DMS 273 (cell line): ENCODE data around the gene SAV1.
A peak's percentile ranks its signal among the peaks of the same experiment; 100 is the strongest.
"Not testable (repeated sequence)": the region's sequence is repeated elsewhere in the genome, so short reads cannot be mapped to it uniquely, and the experiment has no call there.

Source experiments
- DNase-seq: peaks from one replicate; lab custom pipeline; 2025; ENCODE audit not compliant: unreplicated experiment; lab: John Stamatoyannopoulos, UW

The SAV1 gene

DNA sequence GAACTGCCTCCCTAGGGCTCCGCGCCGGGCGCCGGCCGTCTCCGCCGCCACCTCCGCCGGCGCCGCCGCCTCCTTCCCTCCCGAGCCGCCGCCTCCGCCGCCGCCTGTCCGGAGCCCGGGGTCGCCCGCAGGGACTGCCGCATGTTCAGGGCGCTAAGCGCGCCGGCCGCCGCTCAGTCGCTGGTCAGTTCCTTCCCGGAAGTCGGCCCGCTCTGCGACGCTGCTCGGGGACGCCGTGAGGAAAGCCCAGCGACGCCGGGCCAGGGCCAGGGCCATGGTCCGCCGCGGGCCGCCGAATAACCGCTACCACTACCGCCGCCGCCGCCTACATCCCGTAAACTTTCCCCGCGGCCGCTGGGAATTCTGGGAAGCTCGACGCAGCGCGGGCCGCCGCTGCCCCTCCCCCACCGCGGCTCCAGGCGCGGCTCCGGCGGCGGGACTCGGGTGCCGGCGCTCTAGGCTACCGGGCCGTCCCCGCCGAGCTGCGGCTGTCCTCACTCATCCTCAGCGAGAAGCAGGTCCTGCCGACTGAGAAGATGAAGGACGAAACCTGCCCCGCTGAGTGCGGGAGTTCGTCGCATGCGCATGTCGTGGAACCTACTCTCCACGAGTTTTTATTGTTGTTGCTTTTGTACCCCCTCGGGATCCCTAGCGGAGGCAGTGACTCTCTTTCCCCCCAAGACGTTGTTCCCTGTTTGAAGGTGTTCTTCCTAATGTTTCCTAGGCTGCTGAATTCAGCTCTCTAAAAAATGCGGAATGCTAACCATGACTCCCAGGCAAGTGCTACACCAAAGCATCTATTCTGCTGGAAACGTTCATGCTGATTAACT, at the start of gene SAV1:
TSS of gene SAV1 (minus strand) at position 311 of the 830 bp plus-strand sequence. CDS start 339 bp downstream, outside the sequence.
- peak; percentile 93 for DNase-seq

DNA sequence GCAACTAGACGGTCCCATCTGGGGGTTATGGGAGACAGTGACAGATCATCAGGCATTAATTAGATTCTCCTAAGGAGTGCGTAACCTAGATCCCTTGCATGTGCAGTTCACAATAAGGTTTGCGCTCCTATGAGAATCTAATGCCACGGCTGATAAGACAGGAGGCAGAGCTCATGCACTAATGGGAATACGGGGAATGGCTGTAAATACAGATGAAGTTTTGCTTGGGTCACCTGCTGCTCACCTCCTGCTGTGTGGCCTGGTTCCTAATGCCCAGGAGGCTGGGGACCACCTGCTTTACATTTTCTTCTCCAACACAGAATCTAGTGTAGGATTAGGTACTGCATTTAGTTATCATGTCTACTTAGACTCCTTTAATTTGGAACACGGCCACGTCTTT, 49.7 kb upstream of the SAV1 start:
- peak; percentile 12 for DNase-seq

DNA sequence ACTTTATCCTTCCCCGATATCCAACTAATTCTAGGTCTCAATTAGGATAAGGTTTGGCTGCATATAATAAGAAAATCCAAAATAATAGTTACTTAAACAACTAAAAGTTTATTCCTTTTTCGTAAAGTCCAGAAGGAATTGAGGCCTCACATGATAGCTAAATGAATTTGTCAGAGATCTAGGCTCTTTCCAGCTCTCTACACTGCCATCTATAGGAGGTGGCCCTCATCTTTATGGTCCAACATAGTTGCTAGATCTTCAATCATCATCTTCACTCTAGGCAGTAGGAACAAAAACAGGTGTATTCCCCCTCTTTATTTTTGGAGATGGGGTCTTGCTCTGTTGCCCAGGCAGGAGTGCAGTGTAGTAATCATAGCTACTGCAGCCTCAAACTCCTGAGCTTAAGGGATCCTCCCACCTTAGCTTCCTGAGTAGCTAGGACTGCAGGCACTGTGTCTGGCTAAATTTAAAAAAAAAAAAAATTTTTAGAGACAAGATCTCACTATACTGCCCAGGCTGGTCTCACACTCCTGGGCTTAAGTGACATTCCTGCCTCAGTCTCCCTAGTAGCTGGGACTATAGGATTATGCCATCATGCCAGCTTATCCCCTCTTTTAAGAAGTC, 46.5 kb upstream of the SAV1 start:
- peak; percentile 47 for DNase-seq

DNA sequence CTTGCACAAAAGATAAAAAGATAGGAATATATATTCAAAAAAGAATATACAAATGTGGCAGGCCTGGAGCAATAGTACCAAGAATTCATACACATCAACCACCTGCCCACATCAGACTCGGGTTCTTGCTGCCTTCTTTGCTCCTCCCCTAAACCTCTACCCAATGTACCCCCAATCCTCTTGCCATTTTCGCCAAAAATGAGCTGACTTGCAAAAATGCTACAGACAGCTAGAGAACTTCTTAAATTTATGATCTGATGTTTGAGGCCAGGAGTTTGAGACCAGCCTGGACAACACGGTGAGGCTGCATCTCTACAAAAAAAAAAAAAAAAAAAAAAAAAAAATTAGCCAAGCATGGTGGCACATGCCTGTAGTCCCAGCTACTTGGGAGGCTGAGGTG, 42.9 kb upstream of the SAV1 start:
- no peak for DNase-seq

DNA sequence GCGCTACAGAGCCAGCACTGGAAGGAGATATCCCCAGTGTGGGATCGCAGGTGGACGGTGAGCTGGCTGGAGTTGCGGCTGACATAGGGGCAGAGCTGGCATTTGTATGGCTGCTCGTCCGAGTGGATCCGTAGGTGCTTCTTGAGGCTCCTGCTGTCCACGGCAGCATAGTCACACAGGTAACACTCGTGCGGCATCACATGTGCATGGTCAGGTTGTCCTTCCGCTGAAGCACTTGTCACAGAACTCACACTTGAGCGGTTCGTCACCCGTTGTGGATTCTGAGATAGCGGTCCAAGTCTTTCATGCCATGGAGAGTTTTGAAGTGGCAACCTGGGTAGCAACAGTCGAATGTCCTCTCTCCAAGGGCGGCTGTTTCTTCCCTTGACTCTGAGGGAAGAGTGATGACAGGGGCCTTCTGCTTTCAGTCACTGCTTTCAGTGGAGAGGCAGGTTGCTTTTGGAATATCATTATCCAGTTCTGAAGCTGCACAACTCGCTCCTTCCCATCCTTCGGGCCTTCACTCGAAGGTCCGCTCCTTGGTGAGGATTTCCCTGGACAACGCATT, 37.0 kb upstream of the SAV1 start:
- no peak for DNase-seq

DNA sequence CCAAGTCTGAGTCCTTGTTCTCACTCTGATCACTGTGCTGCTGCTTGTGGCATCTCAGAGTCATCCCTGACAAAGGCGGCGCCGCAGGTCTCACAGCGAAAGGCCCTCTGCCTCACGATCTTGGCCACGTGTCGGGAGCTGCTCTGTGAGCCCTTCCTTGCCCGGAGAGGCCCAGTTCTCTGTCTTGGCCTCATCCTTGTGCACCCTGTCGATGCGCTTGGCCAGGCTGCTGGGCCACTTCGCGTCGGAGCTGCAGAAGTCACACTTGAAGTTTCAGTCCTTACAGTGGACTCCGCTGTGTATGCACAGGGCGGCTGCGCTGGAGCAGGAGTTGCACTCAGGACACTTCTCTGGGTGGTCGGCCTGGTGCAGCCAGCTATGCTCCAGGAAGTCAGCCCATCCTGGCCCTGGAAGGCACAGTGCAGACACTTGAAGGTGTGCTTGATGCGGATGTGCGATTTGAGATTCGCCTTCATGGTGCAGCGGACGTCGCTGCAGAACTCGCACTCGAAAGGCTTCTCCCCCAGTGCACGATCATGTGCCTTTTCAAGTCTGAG, 36.4 kb upstream of the SAV1 start:
- no peak for DNase-seq

DNA sequence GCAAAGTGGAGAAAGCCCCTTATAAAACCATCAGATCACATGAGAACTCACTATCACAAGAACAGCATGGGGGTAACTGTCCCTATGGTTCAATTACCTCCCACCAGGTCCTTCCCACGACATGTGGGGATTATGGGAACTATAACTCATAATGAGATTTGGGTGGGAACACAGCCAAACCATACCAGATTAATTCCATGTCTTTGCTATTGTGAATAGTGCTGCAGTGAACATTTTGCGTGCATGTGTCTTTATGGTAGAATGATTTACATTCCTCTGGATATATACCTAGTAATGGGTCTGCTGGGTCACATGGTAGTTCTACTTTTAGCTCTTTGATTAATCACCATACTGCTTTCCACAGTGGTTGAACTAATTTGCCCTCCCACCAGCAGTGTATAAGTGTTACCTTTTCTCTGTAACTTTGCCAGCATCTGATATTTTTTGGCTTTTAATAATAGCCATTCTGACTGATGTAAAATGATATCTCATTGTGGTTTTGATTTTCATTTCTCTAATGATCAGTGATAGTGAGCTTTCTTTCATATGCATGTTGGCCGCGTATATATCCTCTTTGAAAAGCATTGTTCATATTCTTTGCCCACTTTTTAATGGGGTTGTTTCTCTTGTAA, 29.7 kb upstream of the SAV1 start:
- no peak for DNase-seq

DNA sequence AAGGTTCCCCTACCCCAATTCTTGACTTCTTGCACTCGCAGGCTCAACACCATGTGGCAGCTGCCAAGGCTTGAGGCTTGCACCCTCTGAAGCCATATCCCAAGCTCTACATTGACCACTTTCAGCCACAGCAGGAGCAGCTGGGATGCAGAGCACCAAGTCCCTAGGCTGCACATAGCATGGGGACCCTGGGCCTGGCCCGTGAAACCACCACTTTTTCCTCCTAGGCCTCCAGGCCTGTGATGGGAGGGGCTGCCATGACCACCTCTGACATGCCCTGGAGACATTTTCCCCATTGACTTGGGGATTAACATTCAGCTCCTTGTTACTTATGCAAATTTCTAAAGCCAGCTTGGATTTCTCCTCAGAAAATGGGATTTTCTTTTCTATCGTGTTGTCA, 26.2 kb upstream of the SAV1 start:
- DNase-seq, result not testable (repeated sequence)

DNA sequence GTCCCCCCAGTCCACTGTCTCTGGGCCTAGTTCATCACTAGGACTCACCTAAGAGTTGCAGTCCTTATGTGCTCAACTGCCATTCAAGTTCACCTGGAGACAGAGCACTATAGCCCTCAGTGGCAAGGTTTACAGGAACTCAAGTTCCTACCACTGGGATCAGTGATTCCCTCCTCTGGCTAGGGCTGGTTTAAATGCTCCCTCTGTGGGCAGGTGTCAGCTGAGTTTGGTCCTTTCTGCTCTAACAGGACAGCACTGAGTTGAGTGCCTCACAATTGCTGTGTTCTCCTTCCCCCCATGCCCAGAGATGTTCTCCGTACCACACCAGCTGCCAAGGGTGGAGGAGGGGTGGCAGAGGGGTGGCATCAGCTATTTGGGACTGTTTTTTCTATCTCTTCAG, 20.8 kb upstream of the SAV1 start:
- DNase-seq, result no peak

DNA sequence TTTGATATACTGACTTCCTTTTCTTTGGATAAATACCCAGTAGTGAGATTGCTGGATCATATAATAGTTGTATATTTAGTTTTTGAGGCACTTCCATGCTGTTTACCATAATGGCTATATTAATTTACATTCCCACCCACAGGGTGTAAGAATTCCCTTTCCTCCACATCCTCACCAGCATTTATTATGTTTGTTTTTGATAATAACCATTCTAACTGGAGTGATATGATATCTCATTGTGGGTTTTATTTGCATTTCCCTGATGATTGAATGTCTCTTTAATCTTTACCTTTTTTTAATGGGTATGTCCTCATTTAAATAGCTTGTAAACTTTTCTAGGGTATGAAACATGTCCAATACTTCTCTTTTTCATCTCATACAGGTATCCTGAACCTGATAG, 11.6 kb upstream of the SAV1 start:
- no peak for DNase-seq

DNA sequence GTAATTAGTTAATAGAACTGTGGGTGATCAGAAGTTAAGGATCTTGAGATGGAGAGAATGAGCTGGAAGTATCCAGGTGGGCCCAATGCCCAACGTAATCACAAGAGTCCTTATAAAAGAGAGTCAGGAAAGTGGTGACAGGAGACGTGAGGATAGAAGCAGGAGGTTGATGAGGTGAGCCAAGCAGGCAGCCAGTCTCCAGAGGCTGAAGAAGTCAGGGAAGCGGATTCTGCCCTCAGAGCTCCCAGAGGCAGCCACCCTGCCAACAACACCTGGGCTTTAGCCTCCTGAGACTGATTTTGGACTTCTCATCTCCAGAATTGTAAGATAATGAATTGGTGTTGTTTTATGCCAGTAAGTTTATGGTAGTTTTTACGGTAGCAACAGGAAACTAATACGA, 10.1 kb upstream of the SAV1 start:
- DNase-seq, result no peak

DNA sequence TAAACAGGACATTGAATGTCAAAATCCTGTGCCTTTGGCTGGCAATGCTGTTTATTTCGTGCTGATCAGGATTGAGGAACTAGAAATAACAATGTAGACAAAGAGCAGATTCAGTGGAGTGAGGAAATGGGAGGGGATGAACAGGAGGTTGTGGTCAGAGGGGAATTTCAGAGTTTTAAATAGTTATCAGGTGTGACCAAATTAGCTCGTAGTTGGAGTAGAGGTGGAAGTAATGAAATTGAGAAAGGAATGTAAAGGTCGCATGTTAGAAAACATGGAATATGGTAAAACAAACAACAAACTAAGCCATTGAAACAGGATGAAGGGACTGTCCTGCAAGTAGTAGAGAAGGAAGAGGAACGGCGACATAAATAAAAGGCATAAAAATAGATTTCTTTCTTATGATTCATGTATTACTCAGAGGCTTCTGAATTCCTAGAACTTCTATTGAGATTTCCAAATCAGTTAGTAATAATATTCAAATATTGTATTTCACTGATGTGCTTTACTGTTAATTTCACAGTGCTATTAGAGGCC, 9.5 kb upstream of the SAV1 start:
- DNase-seq, result no peak

DNA sequence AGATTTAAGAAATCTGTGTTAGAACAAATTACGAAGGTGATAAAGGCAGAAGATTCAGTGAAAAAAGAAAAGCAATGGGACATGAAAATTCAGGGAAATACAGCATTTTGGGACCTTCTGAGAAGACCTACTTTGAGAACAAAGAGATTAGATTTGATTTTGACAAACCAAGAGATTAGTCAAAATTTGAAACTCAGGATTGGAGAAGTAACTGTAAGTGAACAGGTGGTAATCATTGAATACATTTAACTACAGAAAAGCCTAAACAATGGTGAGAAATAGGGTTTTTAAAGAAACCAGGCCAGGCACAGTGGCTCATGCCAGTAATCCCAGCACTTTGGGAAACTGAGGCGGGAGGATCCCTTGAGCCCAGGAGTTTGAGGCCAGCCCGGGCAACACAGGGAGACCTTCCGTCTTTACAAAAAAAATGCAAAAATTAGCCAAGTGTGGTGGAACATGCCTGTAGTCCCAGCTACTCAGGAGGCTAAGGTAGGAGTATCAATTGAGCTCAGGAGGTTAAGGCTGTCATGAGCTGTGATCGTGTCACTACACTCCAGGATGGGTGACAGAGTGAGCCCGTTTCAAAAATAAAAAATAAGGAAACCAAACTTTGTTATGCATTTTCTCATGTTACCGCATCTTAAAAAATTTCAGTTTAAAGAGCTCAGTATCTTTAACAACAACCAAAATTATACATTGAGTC, 8.9 kb upstream of the SAV1 start:
- no peak for DNase-seq

DNA sequence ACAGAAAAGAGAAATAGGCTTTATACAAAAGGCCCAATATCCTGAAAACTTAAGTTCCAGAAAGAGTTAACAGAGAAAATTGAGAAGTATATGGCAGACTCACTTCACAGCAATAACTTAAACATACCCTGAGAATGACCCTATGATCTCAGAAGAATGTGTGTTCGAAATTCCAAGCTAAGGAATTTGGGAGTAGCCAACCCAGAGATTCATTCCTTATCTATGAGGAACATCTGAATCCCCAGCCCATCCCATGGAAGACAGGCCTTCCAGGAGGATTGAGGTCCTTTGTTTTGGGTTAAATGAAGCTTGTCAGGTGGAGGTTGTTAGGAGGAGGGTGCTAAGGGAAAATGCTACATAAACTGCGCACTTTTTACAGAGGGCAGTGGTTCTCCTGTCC, 7.5 kb upstream of the SAV1 start:
- no peak for DNase-seq

DNA sequence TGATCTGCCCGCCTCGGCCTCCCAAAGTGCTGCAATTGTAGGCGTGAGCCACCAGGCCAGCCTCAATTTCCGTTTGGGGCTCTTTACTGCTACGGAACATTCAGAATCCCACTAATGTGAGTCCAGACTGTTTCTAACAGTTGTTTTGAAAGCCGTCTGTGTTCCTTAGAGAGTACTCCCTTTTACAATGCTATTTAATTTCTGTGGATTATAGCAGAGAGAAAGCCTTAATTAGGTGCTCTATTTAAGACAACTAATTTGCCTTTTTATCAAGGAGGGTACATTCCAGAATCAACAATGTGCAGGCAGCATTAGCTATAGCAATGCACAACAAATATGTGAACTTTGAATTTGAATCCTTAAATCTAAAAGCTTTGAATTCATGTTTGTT, 2.8 kb upstream of the SAV1 start:
- DNase-seq, result no peak

DNA sequence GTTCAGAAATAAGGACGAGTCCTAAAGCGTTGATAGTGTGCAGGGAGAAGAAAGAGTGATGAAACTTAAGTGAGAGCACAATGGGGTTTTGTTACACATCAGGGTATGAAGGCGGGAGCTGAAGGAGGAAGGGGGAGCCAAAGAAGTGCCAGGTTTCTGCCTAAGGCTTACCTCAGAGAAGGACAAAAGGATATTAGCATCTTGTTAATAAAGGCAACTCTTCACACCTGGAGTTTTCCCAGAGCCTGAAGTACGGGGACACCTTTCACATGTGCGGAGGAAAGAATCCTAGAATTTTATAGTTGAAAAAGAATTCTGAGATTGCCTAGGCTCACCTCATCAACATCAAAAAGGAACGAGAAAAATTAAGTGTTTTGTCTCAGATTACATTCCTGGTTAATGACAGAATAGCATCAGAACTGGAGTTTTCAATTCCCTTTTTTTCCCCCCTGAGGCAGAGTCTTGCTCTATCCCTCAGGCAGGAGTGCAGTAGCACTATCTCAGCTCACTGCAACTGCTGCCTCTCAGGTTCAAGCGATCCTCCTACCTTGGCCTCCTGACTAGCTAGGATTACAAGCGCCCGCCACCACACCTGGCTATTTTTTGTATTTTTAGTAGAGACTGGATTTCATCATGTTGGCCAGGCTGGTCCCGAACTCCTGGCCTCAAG, 2.2 kb upstream of the SAV1 start:
- DNase-seq, result no peak

DNA sequence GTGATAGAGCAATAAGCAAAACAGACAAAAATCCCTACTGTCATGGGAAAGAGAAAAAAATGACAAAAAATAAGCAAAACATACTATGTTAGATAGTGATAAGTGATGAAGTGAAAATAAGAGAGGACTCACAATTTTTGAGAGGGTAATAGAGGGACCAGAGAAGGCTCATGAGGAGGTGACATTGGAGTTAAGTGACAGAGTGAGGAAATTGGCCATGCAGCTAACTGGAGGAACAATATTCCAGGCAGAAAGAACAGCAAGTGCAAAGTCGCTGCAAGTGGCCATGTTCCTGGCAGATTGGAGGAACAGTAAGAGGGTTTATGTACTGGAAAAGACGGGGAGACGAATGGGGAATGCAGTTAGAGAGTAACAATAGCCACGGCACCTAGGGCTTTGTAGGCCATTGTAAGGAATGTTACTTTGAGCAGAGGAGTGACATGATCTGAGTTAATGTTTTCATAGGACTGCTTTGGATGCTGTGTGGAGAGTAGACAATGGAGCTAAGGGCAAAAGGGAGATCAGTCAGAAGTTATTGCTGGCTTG, 1.4 kb upstream of the SAV1 start:
- DNase-seq, result no peak

DNA sequence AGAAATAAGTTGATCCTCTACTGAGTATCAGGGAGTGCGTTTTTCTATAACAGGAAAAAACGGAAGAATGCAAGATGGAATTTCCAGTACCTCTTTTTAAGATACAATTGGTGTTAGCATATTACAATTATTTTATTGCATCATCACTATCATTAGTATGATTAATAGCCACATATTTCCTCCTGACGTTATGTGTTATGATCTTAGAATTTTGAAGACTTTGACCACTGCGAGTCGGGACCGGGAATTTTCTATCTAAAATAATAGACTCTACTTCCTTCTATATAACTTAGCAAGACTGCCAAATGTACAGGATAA, 679 bp upstream of the SAV1 start:
- no peak for DNase-seq

DNA sequence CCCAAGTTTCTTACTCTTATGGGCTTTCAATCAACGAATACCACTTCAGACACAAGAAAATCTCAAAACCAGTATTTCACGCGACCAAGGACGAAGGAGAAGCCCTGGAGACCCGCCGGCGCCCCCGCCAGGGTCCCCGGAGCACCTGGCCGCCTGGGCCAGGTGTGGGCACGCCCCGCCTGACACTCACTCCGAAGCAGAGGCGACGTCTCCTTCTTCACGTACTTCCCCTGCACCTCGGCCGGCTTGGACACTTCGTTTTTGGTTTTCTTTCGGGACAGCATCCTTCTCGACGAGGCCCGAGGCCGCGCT, 466 bp downstream of the SAV1 start:
- DNase-seq, result no peak
